D721Med (cell line): ENCODE data around the gene TMEM170B.
"Not testable (repeated sequence)": the region's sequence is repeated elsewhere in the genome, so short reads cannot be mapped to it uniquely, and the experiment has no call there.

Source experiments
- DNase-seq: peaks from one replicate; pipeline ENCODE4 v3.0.0; 2011; ENCODE audit warnings: low spot score; ENCODE audit not compliant: insufficient read length
- FAIRE-seq: peaks from 2 replicates; lab custom pipeline; 2011; peaks lifted over from hg19 to GRCh38; lab: Jason Lieb, UNC
- CTCF ChIP-seq: IDR thresholded peaks from 2 replicates; pipeline ENCODE4 v1.5.1; 2012; ENCODE audit warnings: mild to moderate bottlenecking, control low read depth; ENCODE audit not compliant: insufficient read depth; ENCODE audit errors: missing control alignments

The TMEM170B gene

GRCh38 chr6:11538052-11538818, 686 bp downstream of the TMEM170B start:
- TF ChIP-seq CTCF = no peak
- no peak for FAIRE-seq
- DNase-seq = no peak

- DNase-seq (no peak), FAIRE-seq (no peak)
- TF ChIP-seq CTCF = no peak
These were observed 1.4 kb downstream of the TMEM170B start for GRCh38 chr6:11538819-11539468.

- no peak for DNase-seq
- no peak for TF ChIP-seq CTCF
- no peak for FAIRE-seq
These were observed 5.3 kb downstream of the TMEM170B start for GRCh38 chr6:11542863-11543262.

GRCh38 chr6:11543919-11544518, 6.5 kb downstream of the TMEM170B start:
- no peak for TF ChIP-seq CTCF
- FAIRE-seq = no peak
- DNase-seq = no peak

GRCh38 chr6:11547846-11548245, 10.3 kb downstream of the TMEM170B start:
- FAIRE-seq, DNase-seq: not testable (repeated sequence)

GRCh38 chr6:11548578-11548977, 11.0 kb downstream of the TMEM170B start:
- FAIRE-seq, DNase-seq: not testable (repeated sequence)

- DNase-seq (no peak), FAIRE-seq (no peak)
- TF ChIP-seq CTCF = no peak
These were observed 13.5 kb downstream of the TMEM170B start for GRCh38 chr6:11551053-11551452.

GRCh38 chr6:11552442-11552841, 14.9 kb downstream of the TMEM170B start:
- no peak for TF ChIP-seq CTCF
- FAIRE-seq (no peak), DNase-seq (no peak)
